Upper lobe of left lung (tissue), 4 donors: ENCODE data around the gene MBTPS2.

ENCODE experiments used
- CTCF ChIP-seq, 6 experiments: fragments of 450-650 bp in 4 of 6; fragments of 200-600 bp in 2 of 6; sonication (generic) in 2 of 6; IDR thresholded peaks; one replicate each; pipeline ENCODE4 v1.5.1; 2016 to 2019; ENCODE audit warnings: antibody characterized with exemption in 6 of 6
- POLR2A ChIP-seq, 4 donors: fragments of 450-650 bp; IDR thresholded peaks; one replicate each; pipeline ENCODE4 v1.5.1; 2016 to 2017; ENCODE audit warnings: antibody characterized with exemption in 4 of 4, mild to moderate bottlenecking in 2 of 4

GRCh38 chrX:21929209-21929608 lies 89.8 kb downstream of the MBTPS2 start:
- no peak for TF ChIP-seq POLR2A (IDR thresholded peaks at IDR 0.05)
- TF ChIP-seq CTCF (IDR thresholded peaks at IDR 0.05) = no peak
